AG04449 (cell line): ENCODE measurements around the gene TMEM267.

Source experiments
- CTCF ChIA-PET: fragments of 350-600 bp; formaldehyde crosslinking; extraction: SDS; loops from one replicate; lab custom pipeline; 2021; ENCODE audit warnings: antibody characterized with exemption; lab: Yijun Ruan, JAX
- POLR2A ChIA-PET: fragments of 400-600, 350-600 bp; formaldehyde crosslinking; extraction: SDS; loops from one replicate; lab custom pipeline; 2020; ENCODE audit warnings: antibody characterized with exemption, inconsistent platforms; lab: Yijun Ruan, JAX
- DNase-seq: peaks from one replicate; pipeline ENCODE4 v3.0.0-alpha.2; 2010; ENCODE audit warnings: low read depth, low spot score
- H3K4me3 ChIP-seq: 2 replicates; pipeline ENCODE4 v1.5.1; 2011; ENCODE audit warnings: low read depth, mild to moderate bottlenecking, control low read depth, low read length
- CTCF ChIP-seq: IDR thresholded peaks from one replicate; pipeline ENCODE4 v1.5.1; 2011; ENCODE audit warnings: mild to moderate bottlenecking, moderate library complexity, low read length, control low read depth, inconsistent platforms; ENCODE audit not compliant: insufficient read depth; ENCODE audit errors: missing control alignments

Gene TMEM267

GRCh38 chr5:43401827-43402226 is 81.8 kb downstream of the TMEM267 start:
- CTCF ChIA-PET = interaction anchor here (4.7 kb wide), 1 partner anchor 83 kb away, joined by 25 read pairs; the partner anchor contains the start of gene TMEM267
- POLR2A ChIA-PET = no interaction called here
- peak; percentile 25 for TF ChIP-seq CTCF
- no peak overlapping the region for H3K4me3 ChIP-seq
- no peak for DNase-seq

GRCh38 chr5:43400082-43400481 is 83.6 kb downstream of the TMEM267 start:
- CTCF ChIA-PET = interaction anchor here (1.7 to 4.7 kb wide), 3 partner anchors 11 to 85 kb away, joined by 4 to 25 read pairs (median 24); partner anchors contain the start of genes CCL28 and TMEM267
- no peak overlapping the region for H3K4me3 ChIP-seq
- DNase-seq = no peak
- POLR2A ChIA-PET = no interaction called here
- no peak for TF ChIP-seq CTCF

GRCh38 chr5:43396762-43397304 is 86.8 kb downstream of the TMEM267 start:
- no peak for TF ChIP-seq CTCF
- H3K4me3 ChIP-seq = peak overlapping the region; percentile 55
- POLR2A ChIA-PET = no interaction called here
- CTCF ChIA-PET = interaction anchor here (0.8 to 1.7 kb wide), 3 partner anchors 8 to 93 kb away, joined by 3 to 8 read pairs (median 3); partner anchors contain the start of gene TMEM267
- no peak for DNase-seq
